Esophagus mucosa (tissue), 1 donor: ENCODE measurements around the gene HOXA6. TPM values are rescaled to one million over a fixed set of nuclear protein-coding genes. Genes with fewer than 3 reads are reported as not detected.
A peak's percentile ranks its signal among the peaks of the same experiment; 100 is the strongest.

ENCODE experiments used
- ATAC-seq: fragments of 200-7000 bp; cut with Tn5 transposase; one replicate; pipeline ENCODE4 v1.9.1; 2020
- total RNA-seq: library from RNA; stranded (reverse); gene quantifications from one replicate; pipeline ENCODE4 v1.2.4, GENCODE V29; 2023
- donor health status: DM: yes; HTN: yes; CAD: no.

Gene HOXA6
- total RNA-seq, 1 donor from 2014 or later: 1.7 TPM

- ATAC-seq: no peak
Observed at GRCh38 chr7:27121684-27122076, 25.9 kb downstream of the HOXA6 start.

- no peak for ATAC-seq
Observed at GRCh38 chr7:27119412-27119911, 28.1 kb downstream of the HOXA6 start.

- no peak for ATAC-seq
Observed at GRCh38 chr7:27118580-27118979, 29.0 kb downstream of the HOXA6 start.

- ATAC-seq: no peak
Observed at GRCh38 chr7:27117887-27118491, 29.6 kb downstream of the HOXA6 start.

- no peak for ATAC-seq
Observed at GRCh38 chr7:27116962-27117886, 30.4 kb downstream of the HOXA6 start.

- ATAC-seq: no peak
Observed at GRCh38 chr7:27116031-27116961, 31.3 kb downstream of the HOXA6 start.

GRCh38 chr7:27115221-27116026, 32.1 kb downstream of the HOXA6 start:
- peak; percentile 5 for ATAC-seq

GRCh38 chr7:27114881-27115220, 32.7 kb downstream of the HOXA6 start:
- ATAC-seq: no peak

GRCh38 chr7:27113991-27114769, 33.4 kb downstream of the HOXA6 start:
- ATAC-seq: peak; percentile 21

- peak; percentile 70 for ATAC-seq
Observed at GRCh38 chr7:27112955-27113949, 34.3 kb downstream of the HOXA6 start.

GRCh38 chr7:27112361-27112760, 35.2 kb downstream of the HOXA6 start:
- no peak for ATAC-seq

- no peak for ATAC-seq
Observed at GRCh38 chr7:27111751-27112277, 35.8 kb downstream of the HOXA6 start.

- peak; percentile 57 for ATAC-seq
Observed at GRCh38 chr7:27111042-27111750, 36.4 kb downstream of the HOXA6 start.

- ATAC-seq: peak; percentile 50
Observed at GRCh38 chr7:27110186-27111031, 37.2 kb downstream of the HOXA6 start.

- no peak for ATAC-seq
Observed at GRCh38 chr7:27109466-27110185, 37.9 kb downstream of the HOXA6 start.

- ATAC-seq: peak; percentile 34
Observed at GRCh38 chr7:27108390-27109127, 39.0 kb downstream of the HOXA6 start.
